ENCODE data around the gene CPM. TPM values are rescaled to one million over a fixed set of nuclear protein-coding genes. Genes with fewer than 3 reads are reported as not detected.
A peak's percentile ranks its signal among the peaks of the same experiment; 100 is the strongest.

Gene CPM
- total and polyA plus RNA-seq, 3 experiments from 2014 or later: 0.26 to 1.9 (median 1.6) TPM

DNA sequence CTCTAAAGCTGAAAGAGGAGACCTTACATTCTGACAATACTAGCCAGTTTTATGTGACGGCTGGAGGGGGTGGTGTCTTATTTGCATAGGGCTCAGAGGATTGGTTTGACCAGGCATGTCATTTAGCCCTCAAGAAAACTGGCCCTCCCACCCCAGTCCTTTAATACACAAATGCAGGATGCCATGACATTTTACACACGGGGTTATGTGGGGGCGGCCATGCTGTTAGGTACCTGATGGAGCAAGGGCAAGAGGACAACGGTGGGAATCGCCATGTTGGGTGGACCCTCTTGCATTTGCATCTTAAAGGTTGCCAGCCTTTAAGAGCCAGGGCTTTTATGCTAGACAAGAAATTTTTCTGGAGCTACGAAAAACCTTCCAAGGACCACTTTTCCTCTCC, 101.7 kb downstream of the CPM start:
- no peaks in the 10 kb centered on the region for H3K27me3 ChIP-seq (ENCODE audit: insufficient read depth, low read length, poor library complexity, severe bottlenecking)
- Mint-ChIP-seq H3K4me1 (peaks cover 10 to 26% (median 22%) of the 10 kb centered on the region in 3 donors), H3K4me3 (no peak overlapping the region), H3K27me3 (no peaks in the 10 kb centered on the region), H3K9me3 (no peaks in the 10 kb centered on the region), H3K36me3 (peaks cover 0 to 69% (median 19%) of the 10 kb centered on the region in 3 donors), H3K27ac (peak overlapping the region in 1 of 8 donors; percentile 48)
- no peak overlapping the region for H3K4me3 ChIP-seq (ENCODE audit: low read length)
- no peaks in the 10 kb centered on the region for H3K4me1 ChIP-seq (ENCODE audit: insufficient read depth, low read length)
- no peak overlapping the region for H3K27ac ChIP-seq (ENCODE audit: low read depth, low read length)
- no peaks in the 10 kb centered on the region for H3K9me3 ChIP-seq (ENCODE audit: low read length)
- CTCF ChIA-PET: interaction anchor here (1.5 to 3.0 kb wide), 5 partner anchors 9 to 239 kb away, joined by 3 to 30 read pairs (median 9); partner anchors contain the start of genes MDM2 and SLC35E3
- POLR2A ChIA-PET: interaction anchor here (0.6 kb wide), 1 partner anchor 499 kb away, joined by 3 read pairs; the partner anchor contains the start of gene MDM1
- no peak for DNase-seq
- H3K36me3 ChIP-seq (ENCODE audit: insufficient read depth, low read length): peaks cover 34% of the 10 kb centered on the region

DNA sequence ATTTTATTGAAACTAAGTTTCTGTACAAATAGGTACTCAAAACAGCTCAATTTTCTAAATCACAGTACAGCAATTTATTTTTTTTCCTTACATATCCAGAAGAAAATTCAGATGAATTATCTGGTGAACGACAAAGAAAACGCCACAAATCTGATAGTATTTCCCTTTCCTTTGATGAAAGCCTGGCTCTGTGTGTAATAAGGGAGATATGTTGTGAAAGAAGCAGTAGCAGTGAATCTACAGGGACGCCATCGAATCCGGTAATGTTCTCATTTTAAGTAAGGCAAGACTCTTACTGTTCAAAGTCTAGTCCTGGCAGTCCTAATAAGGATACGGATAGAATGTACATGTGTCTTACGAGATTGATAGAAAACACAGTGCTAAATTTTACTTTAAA, 104.3 kb downstream of the CPM start:
- Mint-ChIP-seq H3K9me3 (no peaks in the 10 kb centered on the region), H3K27ac (peak overlapping the region in 2 of 8 donors; percentile 27 to 52), H3K36me3 (peaks cover 6 to 74% (median 21%) of the 10 kb centered on the region in 3 donors), H3K27me3 (no peaks in the 10 kb centered on the region), H3K4me1 (peaks cover 5 to 17% (median 16%) of the 10 kb centered on the region in 3 donors), H3K4me3 (no peak overlapping the region)
- DNase-seq: no peak
- CTCF ChIA-PET: interaction anchor here (1.1 to 1.3 kb wide), 2 partner anchors 13 to 21 kb away, joined by 3 to 6 read pairs; partner anchors contain the start of gene MDM2
- H3K36me3 ChIP-seq (ENCODE audit: insufficient read depth, low read length): peaks cover 40% of the 10 kb centered on the region
- no peaks in the 10 kb centered on the region for H3K27me3 ChIP-seq (ENCODE audit: insufficient read depth, low read length, poor library complexity, severe bottlenecking)
- H3K4me1 ChIP-seq (ENCODE audit: insufficient read depth, low read length): no peaks in the 10 kb centered on the region
- no peak overlapping the region for H3K27ac ChIP-seq (ENCODE audit: low read depth, low read length)
- H3K4me3 ChIP-seq (ENCODE audit: low read length): no peak overlapping the region
- no peaks in the 10 kb centered on the region for H3K9me3 ChIP-seq (ENCODE audit: low read length)
- POLR2A ChIA-PET: no interaction called here

DNA sequence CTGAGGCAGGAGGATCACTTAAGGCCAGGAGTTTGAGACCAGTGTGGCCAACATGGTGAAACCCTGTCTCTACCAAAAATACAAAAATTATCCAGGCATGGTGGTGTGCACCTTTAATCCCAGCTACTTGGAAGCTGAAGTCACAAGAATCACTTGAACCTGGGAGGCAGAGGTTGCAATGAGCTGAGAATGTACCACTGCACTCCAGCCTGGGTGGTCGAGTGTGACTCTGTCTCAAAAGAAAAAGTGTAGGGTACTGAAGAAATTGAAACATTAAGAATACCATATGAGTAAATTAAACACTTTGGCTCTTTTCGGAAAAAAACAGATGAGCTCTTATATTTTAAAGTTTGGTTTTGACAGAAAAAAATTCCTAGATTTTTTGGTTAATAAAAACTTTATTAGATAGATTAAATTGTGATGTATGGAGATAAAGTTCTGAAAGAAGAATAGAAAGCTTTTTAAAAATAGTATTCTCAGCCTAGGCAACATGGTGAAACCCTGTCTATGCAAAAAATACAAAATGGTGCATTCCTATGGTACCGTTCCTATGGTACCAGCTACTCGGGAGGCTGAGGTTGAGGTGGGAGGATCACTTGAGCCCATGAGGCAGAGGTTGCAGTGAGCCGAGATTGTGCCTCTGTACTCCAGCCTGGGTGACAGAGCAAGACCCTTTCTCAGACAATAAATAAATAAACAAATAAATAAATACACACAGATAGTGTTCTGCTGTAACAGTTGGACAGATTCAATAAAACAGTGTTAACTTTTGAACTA, 104.9 kb downstream of the CPM start:
- CTCF ChIA-PET: interaction anchor here (1.1 to 1.3 kb wide), 2 partner anchors 12 to 20 kb away, joined by 3 to 6 read pairs; partner anchors contain the start of gene MDM2
- no peak for DNase-seq
- Histone ChIP-seq H3K27me3 (ENCODE audit: insufficient read depth, low read length, poor library complexity, severe bottlenecking) (no peaks in the 10 kb centered on the region), H3K4me3 (ENCODE audit: low read length) (no peak overlapping the region), H3K4me1 (ENCODE audit: insufficient read depth, low read length) (no peaks in the 10 kb centered on the region), H3K36me3 (ENCODE audit: insufficient read depth, low read length) (peaks cover 43% of the 10 kb centered on the region), H3K9me3 (ENCODE audit: low read length) (no peaks in the 10 kb centered on the region), H3K27ac (ENCODE audit: low read depth, low read length) (no peak overlapping the region)
- POLR2A ChIA-PET: no interaction called here
- H3K9me3 Mint-ChIP-seq: no peaks in the 10 kb centered on the region
- peak overlapping the region in 2 of 8 donors; percentile 46 to 61 for H3K27ac Mint-ChIP-seq
- H3K4me1 Mint-ChIP-seq: peaks cover 5 to 21% (median 21%) of the 10 kb centered on the region in 3 donors
- H3K36me3 Mint-ChIP-seq: peaks cover 6 to 78% (median 21%) of the 10 kb centered on the region in 3 donors
- no peaks in the 10 kb centered on the region for H3K27me3 Mint-ChIP-seq
- no peak overlapping the region for H3K4me3 Mint-ChIP-seq

DNA sequence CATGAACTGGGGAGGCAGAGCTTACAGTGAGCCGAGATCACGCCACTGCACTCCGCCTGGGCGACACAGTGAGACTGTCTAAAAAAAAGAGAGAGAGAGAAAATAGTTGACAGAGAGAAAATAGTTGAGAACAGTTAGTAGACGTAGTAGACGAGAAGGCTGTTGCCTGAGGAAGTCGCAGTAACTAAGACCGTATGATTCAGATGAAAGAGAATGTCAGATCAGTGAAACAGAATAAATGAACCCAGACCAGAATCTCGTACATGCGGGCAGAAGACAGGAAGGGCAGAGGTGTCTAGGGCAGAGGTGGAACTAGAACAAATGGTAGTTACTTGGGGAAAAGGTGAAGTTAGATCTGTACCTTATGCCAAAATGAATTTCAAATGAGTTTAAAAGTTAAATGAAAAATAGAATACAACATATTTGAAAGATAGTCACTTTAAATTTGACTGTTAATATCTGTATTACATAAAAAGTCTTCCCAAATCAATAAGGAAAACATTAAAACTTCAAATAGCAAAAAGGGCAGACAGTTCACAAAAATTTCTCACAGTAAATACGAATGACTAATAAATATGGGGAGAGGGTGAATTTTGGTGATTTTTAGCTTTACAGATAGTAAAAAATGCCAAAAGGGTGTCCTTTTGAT, 107.3 kb downstream of the CPM start:
- DNase-seq: no peak
- Histone ChIP-seq H3K36me3 (ENCODE audit: insufficient read depth, low read length) (peaks cover 38% of the 10 kb centered on the region), H3K4me1 (ENCODE audit: insufficient read depth, low read length) (no peaks in the 10 kb centered on the region), H3K27ac (ENCODE audit: low read depth, low read length) (no peak overlapping the region), H3K27me3 (ENCODE audit: insufficient read depth, low read length, poor library complexity, severe bottlenecking) (no peaks in the 10 kb centered on the region), H3K9me3 (ENCODE audit: low read length) (no peaks in the 10 kb centered on the region), H3K4me3 (ENCODE audit: low read length) (no peak overlapping the region)
- peaks cover 10 to 32% (median 31%) of the 10 kb centered on the region in 3 donors for H3K4me1 Mint-ChIP-seq
- H3K9me3 Mint-ChIP-seq: no peaks in the 10 kb centered on the region
- H3K27ac Mint-ChIP-seq: peak overlapping the region in 6 of 8 donors; percentile 2 to 82 (median 38)
- H3K36me3 Mint-ChIP-seq: peaks cover 6 to 81% (median 19%) of the 10 kb centered on the region in 3 donors
- ChIA-PET POLR2A (no interaction called here), CTCF (interaction anchor here (0.7 to 1.8 kb wide), 2 partner anchors 10 to 545 kb away, joined by 3 to 5 read pairs; no protein-coding TSS in a partner anchor)
- H3K27me3 Mint-ChIP-seq: no peaks in the 10 kb centered on the region
- H3K4me3 Mint-ChIP-seq: no peak overlapping the region

DNA sequence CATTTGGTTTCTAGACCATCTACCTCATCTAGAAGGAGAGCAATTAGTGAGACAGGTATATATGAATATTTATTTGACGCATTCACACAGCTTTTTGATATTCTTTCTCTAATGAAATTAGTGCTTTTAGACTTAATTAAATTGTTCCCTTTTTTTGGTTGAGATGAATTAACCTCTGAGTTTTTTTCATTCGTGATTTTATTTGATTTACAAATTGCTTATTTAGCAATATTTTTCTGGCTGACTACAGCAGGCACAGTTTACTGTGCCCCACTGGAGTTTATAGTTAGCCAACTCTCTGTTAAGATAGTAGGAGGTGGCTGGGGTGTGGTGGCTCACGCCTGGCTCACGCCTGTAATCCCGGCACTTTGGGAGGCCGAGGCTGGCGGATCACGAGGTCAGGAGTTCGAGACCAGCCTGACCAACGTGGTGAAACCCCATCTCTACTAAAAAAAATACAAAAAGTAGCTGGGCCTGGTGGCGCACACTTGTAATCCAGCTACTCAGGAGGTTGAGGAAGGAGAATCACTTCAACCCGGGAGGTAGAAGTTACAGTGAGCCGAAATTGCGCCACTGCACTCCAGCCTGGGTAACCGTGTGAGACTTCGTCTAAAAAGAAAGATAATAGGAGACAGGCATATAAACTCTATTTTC, 108.2 kb downstream of the CPM start:
- ChIA-PET POLR2A (no interaction called here), CTCF (interaction anchor here (1.0 to 1.8 kb wide), 2 partner anchors 9 to 17 kb away, joined by 4 to 5 read pairs; partner anchors contain the start of gene MDM2)
- peaks cover 8 to 34% (median 33%) of the 10 kb centered on the region in 3 donors for H3K4me1 Mint-ChIP-seq
- Histone ChIP-seq H3K27me3 (ENCODE audit: insufficient read depth, low read length, poor library complexity, severe bottlenecking) (no peaks in the 10 kb centered on the region), H3K27ac (ENCODE audit: low read depth, low read length) (no peak overlapping the region), H3K4me1 (ENCODE audit: insufficient read depth, low read length) (no peaks in the 10 kb centered on the region), H3K4me3 (ENCODE audit: low read length) (no peak overlapping the region), H3K36me3 (ENCODE audit: insufficient read depth, low read length) (peaks cover 38% of the 10 kb centered on the region), H3K9me3 (ENCODE audit: low read length) (no peaks in the 10 kb centered on the region)
- peak overlapping the region in 3 of 8 donors; percentile 3 to 72 (median 61) for H3K27ac Mint-ChIP-seq
- DNase-seq: no peak
- H3K36me3 Mint-ChIP-seq: peaks cover 9 to 85% (median 15%) of the 10 kb centered on the region in 3 donors
- H3K9me3 Mint-ChIP-seq: no peaks in the 10 kb centered on the region
- no peak overlapping the region for H3K4me3 Mint-ChIP-seq
- H3K27me3 Mint-ChIP-seq: no peaks in the 10 kb centered on the region

DNA sequence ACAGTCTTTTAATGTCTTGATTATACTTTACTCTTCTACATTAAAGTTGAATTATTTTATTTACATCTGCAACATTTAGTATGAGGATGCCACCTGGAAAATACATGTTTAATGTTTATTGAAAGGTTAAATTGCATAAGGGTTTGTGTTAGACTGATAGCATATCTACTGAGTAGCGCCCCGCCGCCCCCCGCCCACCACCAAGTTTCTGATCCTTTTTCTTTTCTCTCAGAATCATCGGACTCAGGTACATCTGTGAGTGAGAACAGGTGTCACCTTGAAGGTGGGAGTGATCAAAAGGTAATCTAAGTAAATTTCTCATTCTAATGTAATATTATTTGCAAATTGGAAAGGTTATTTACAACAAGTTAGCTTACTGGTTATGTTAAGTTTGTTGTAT, 108.8 kb downstream of the CPM start:
- peaks cover 41% of the 10 kb centered on the region for H3K36me3 ChIP-seq (ENCODE audit: insufficient read depth, low read length)
- Mint-ChIP-seq H3K4me3 (no peak overlapping the region), H3K27me3 (no peaks in the 10 kb centered on the region), H3K36me3 (peaks cover 9 to 86% (median 18%) of the 10 kb centered on the region in 3 donors), H3K4me1 (peaks cover 10 to 39% (median 38%) of the 10 kb centered on the region in 3 donors), H3K27ac (peak overlapping the region in 6 of 8 donors; percentile 3 to 72 (median 62)), H3K9me3 (no peaks in the 10 kb centered on the region)
- no peaks in the 10 kb centered on the region for H3K4me1 ChIP-seq (ENCODE audit: insufficient read depth, low read length)
- DNase-seq: no peak
- H3K27ac ChIP-seq (ENCODE audit: low read depth, low read length): no peak overlapping the region
- CTCF ChIA-PET: interaction anchor here (0.7 to 1.0 kb wide), 2 partner anchors 11 to 16 kb away, joined by 3 to 4 read pairs; partner anchors contain the start of gene MDM2
- H3K9me3 ChIP-seq (ENCODE audit: low read length): no peaks in the 10 kb centered on the region
- no peaks in the 10 kb centered on the region for H3K27me3 ChIP-seq (ENCODE audit: insufficient read depth, low read length, poor library complexity, severe bottlenecking)
- H3K4me3 ChIP-seq (ENCODE audit: low read length): no peak overlapping the region
- POLR2A ChIA-PET: no interaction called here

DNA sequence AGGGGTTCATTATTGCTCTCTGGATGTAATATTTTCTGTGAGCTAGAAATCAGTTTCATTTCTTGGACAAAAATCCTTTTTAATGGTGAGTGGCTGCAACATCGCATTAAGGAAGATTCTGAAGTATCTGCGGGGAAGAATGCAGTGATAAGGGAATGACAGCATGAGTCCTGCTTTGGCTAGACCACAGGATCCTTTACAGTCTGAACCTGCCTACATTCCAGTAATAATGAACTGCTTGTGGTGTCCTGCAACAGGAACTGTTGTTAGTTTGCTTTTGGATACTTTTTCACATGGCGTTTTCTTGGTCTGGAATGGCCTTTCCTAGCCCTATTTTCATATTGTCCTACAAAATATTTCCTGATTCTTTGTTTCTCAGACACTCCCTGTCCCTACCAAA, 109.3 kb downstream of the CPM start:
- Histone ChIP-seq H3K36me3 (ENCODE audit: insufficient read depth, low read length) (peaks cover 44% of the 10 kb centered on the region), H3K27me3 (ENCODE audit: insufficient read depth, low read length, poor library complexity, severe bottlenecking) (no peaks in the 10 kb centered on the region), H3K9me3 (ENCODE audit: low read length) (no peaks in the 10 kb centered on the region), H3K4me1 (ENCODE audit: insufficient read depth, low read length) (no peaks in the 10 kb centered on the region), H3K4me3 (ENCODE audit: low read length) (no peak overlapping the region), H3K27ac (ENCODE audit: low read depth, low read length) (no peak overlapping the region)
- ChIA-PET CTCF (interaction anchor here (0.7 kb wide), 1 partner anchor 11 kb away, joined by 3 read pairs; no protein-coding TSS in a partner anchor), POLR2A (no interaction called here)
- no peak overlapping the region for H3K4me3 Mint-ChIP-seq
- H3K4me1 Mint-ChIP-seq: peaks cover 12 to 43% (median 41%) of the 10 kb centered on the region in 3 donors
- H3K27ac Mint-ChIP-seq: peak overlapping the region; percentile 63 to 89 (median 70)
- no peaks in the 10 kb centered on the region for H3K9me3 Mint-ChIP-seq
- peaks cover 9 to 86% (median 17%) of the 10 kb centered on the region in 3 donors for H3K36me3 Mint-ChIP-seq
- H3K27me3 Mint-ChIP-seq: no peaks in the 10 kb centered on the region
- DNase-seq: no peak
